WTC11 (cell line): Measurements from ENCODE around the gene DHRS7B. TPM values are rescaled to one million over a fixed set of nuclear protein-coding genes. Genes with fewer than 3 reads are reported as not detected.
A peak's percentile ranks its signal among the peaks of the same experiment; 100 is the strongest.
"Not testable (repeated sequence)": the region's sequence is repeated elsewhere in the genome, so short reads cannot be mapped to it uniquely, and the experiment has no call there.

Experiments
- ATAC-seq: fragments of 200-7000 bp; cut with Tn5 transposase; 2 replicates; pipeline ENCODE4 v1.10.0; 2021; ENCODE audit warnings: mild to moderate bottlenecking, moderate library complexity
- CTCF ChIA-PET: fragments of 300-600 bp; sonication (Branson Sonifier 250); formaldehyde crosslinking; loops from one replicate; lab custom pipeline; 2021; ENCODE audit warnings: antibody characterized with exemption; lab: Charles Lee
- POLR2A ChIA-PET: fragments of 350-600 bp; sonication (Branson Sonifier 250); formaldehyde crosslinking; loops from one replicate; lab custom pipeline; 2021; ENCODE audit warnings: antibody characterized with exemption; lab: Charles Lee
- DNase-seq: peaks from one replicate; pipeline ENCODE4 v3.0.0; 2021; ENCODE audit warnings: low spot score
- H3K27ac Mint-ChIP-seq: 2 replicates; pipeline ENCODE4 v1.8.0; 2021; ENCODE audit warnings: mixed read lengths
- H3K27me3 Mint-ChIP-seq: 2 replicates; pipeline ENCODE4 v1.8.0; 2021; ENCODE audit warnings: low read depth, mild to moderate bottlenecking, moderate library complexity, mixed read lengths
- H3K36me3 Mint-ChIP-seq: 2 replicates; pipeline ENCODE4 v1.8.0; 2021; ENCODE audit warnings: mixed read lengths
- H3K4me1 Mint-ChIP-seq: 2 replicates; pipeline ENCODE4 v1.8.0; 2022; ENCODE audit warnings: mixed read lengths
- H3K4me3 Mint-ChIP-seq: 2 replicates; pipeline ENCODE4 v1.8.0; 2021; ENCODE audit warnings: mild to moderate bottlenecking, moderate library complexity, mixed read lengths
- H3K9me3 Mint-ChIP-seq: 2 replicates; pipeline ENCODE4 v1.8.0; 2021; ENCODE audit warnings: mixed read lengths
- ARID4B ChIP-seq: sonication (generic); formaldehyde crosslinking; IDR thresholded peaks from 2 replicates; pipeline ENCODE4 v1.8.0; 2023; ENCODE audit warnings: missing genetic modification reagents, mild to moderate bottlenecking, borderline replicate concordance
- CBFB ChIP-seq: sonication (generic); formaldehyde crosslinking; IDR thresholded peaks from 2 replicates; pipeline ENCODE4 v1.8.1; 2022; ENCODE audit warnings: mild to moderate bottlenecking, low read depth, missing genetic modification reagents
- CREM ChIP-seq: sonication (generic); formaldehyde crosslinking; IDR thresholded peaks from 2 replicates; pipeline ENCODE4 v1.8.1; 2022; ENCODE audit warnings: mild to moderate bottlenecking, missing genetic modification reagents, moderate library complexity
- ESRRA ChIP-seq: sonication (generic); formaldehyde crosslinking; IDR thresholded peaks from 2 replicates; pipeline ENCODE4 v1.8.1; 2022; ENCODE audit warnings: mild to moderate bottlenecking, missing genetic modification reagents, borderline replicate concordance
- GABPB1 ChIP-seq: sonication (generic); formaldehyde crosslinking; IDR thresholded peaks from 2 replicates; pipeline ENCODE4 v1.8.1; 2023; ENCODE audit warnings: mild to moderate bottlenecking, missing genetic modification reagents
- KAT7 ChIP-seq: sonication (generic); formaldehyde crosslinking; IDR thresholded peaks from 2 replicates; pipeline ENCODE4 v1.8.1; 2023; ENCODE audit warnings: missing genetic modification reagents, mild to moderate bottlenecking, borderline replicate concordance
- NFYB ChIP-seq: sonication (generic); formaldehyde crosslinking; conservative IDR thresholded peaks from 2 replicates; pipeline ENCODE4 v1.8.0; 2022; ENCODE audit warnings: low read depth, missing genetic modification reagents
- PREB ChIP-seq: sonication (generic); formaldehyde crosslinking; IDR thresholded peaks from 2 replicates; pipeline ENCODE4 v1.8.1; 2022; ENCODE audit warnings: mild to moderate bottlenecking, missing genetic modification reagents, moderate library complexity, borderline replicate concordance
- STAT6 ChIP-seq: sonication (generic); formaldehyde crosslinking; conservative IDR thresholded peaks from 2 replicates; pipeline ENCODE4 v1.8.1; 2023; ENCODE audit warnings: mild to moderate bottlenecking, low read depth, missing genetic modification reagents, moderate library complexity
- TCF7 ChIP-seq: sonication (generic); formaldehyde crosslinking; IDR thresholded peaks from 2 replicates; pipeline ENCODE4 v1.8.0; 2022; ENCODE audit warnings: mild to moderate bottlenecking, low read depth, missing genetic modification reagents, moderate library complexity
- total RNA-seq: library from RNA; stranded (reverse); gene quantifications from 3 replicates; pipeline ENCODE4 v1.2.3, GENCODE V29; 2021
- TF ChIP-seq, protein P1 (sequence below): fragments of 250-450 bp; sonication (Bioruptor Pico); IDR thresholded peaks from 2 replicates; pipeline ENCODE4 v1.9.0; 2021; ENCODE audit warnings: mild to moderate bottlenecking
- TF ChIP-seq, protein P2 (sequence below): fragments of 250-450 bp; sonication (Bioruptor Pico); IDR thresholded peaks from 2 replicates; pipeline ENCODE4 v2.1.2; 2022; ENCODE audit warnings: mild to moderate bottlenecking, moderate library complexity

Gene DHRS7B
- total RNA-seq, 1 experiment from 2014 or later: 15.6 TPM

DNA sequence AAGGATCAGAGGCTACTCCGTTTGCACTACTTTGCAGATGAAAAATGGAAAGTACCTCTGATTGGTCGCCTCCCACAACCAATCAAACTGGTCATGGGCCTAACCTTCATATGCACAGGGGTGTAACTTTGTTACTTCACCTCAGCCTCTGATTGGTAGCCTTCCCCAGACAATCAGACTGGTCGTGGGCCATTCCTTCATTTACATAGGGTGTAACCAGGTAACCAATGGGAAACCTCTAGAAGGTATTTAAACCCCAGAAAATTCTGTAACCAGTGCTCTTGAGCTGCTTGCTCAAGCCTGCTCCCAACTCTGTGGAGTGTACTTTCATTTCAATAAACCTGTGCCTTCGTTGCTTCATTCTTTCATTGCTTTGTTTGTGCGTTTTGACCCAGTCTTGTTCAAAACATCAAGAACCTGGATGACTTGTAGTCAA lies 44.7 kb upstream of the DHRS7B start:
- no peak for DNase-seq
- H3K4me1 Mint-ChIP-seq: peaks cover 24% of the 10 kb centered on the region
- peaks cover 21% of the 10 kb centered on the region for H3K36me3 Mint-ChIP-seq
- no peak overlapping the region for H3K27ac Mint-ChIP-seq
- CTCF ChIA-PET: no interaction called here
- H3K9me3 Mint-ChIP-seq: peaks cover 34% of the 10 kb centered on the region
- POLR2A ChIA-PET: no interaction called here
- no peak overlapping the region for H3K4me3 Mint-ChIP-seq
- TF ChIP-seq CBFB (CRISPR knock-in tag): no peak
- TF ChIP-seq, all 79 proteins: peak for 0
- H3K27me3 Mint-ChIP-seq: no peaks in the 10 kb centered on the region; the same call in 1 of the 2 replicates
- no peak for ATAC-seq

- TF ChIP-seq NFYB (CRISPR knock-in tag): peak; percentile 53
- H3K4me1 Mint-ChIP-seq, POLR2A ChIA-PET, H3K4me3 Mint-ChIP-seq, DNase-seq, ATAC-seq, H3K27me3 Mint-ChIP-seq, H3K27ac Mint-ChIP-seq: not testable (repeated sequence)
- CTCF ChIA-PET: interaction anchor here (0.6 to 1.0 kb wide), 4 partner anchors 14 to 191 kb away, joined by 3 to 4 read pairs (median 3); partner anchors contain the start of gene USP22
- Mint-ChIP-seq H3K36me3 (peaks cover 19% of the 10 kb centered on the region), H3K9me3 (peaks cover 28% of the 10 kb centered on the region)
Measured at GRCh38 chr17:21085280-21085679, 41.5 kb upstream of the DHRS7B start.

- POLR2A ChIA-PET: interaction anchor here (0.7 kb wide), 1 partner anchor 402 kb away, joined by 3 read pairs; no protein-coding TSS in a partner anchor
- ATAC-seq (peak; percentile 65; the same call in 1 of the 2 replicates), DNase-seq (no peak)
- CTCF ChIA-PET: interaction anchor here (0.8 to 1.4 kb wide), 4 partner anchors 14 to 93 kb away, joined by 3 to 6 read pairs (median 4); partner anchors contain the start of gene USP22
- H3K27me3 Mint-ChIP-seq: no peaks in the 10 kb centered on the region; the same call in 1 of the 2 replicates
- H3K9me3 Mint-ChIP-seq: peaks cover 27% of the 10 kb centered on the region
- no peak overlapping the region for H3K27ac Mint-ChIP-seq
- no peak overlapping the region for H3K4me3 Mint-ChIP-seq
- peaks cover 19% of the 10 kb centered on the region for H3K36me3 Mint-ChIP-seq
- no peak for TF ChIP-seq CREM (CRISPR knock-in tag)
- TF ChIP-seq TCF7 (CRISPR knock-in tag): no peak
- TF ChIP-seq, protein P1, sequence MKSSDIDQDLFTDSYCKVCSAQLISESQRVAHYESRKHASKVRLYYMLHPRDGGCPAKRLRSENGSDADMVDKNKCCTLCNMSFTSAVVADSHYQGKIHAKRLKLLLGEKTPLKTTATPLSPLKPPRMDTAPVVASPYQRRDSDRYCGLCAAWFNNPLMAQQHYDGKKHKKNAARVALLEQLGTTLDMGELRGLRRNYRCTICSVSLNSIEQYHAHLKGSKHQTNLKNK (CRISPR knock-in tag): no peak
- TF ChIP-seq ARID4B (CRISPR knock-in tag): no peak
- TF ChIP-seq, protein P2, sequence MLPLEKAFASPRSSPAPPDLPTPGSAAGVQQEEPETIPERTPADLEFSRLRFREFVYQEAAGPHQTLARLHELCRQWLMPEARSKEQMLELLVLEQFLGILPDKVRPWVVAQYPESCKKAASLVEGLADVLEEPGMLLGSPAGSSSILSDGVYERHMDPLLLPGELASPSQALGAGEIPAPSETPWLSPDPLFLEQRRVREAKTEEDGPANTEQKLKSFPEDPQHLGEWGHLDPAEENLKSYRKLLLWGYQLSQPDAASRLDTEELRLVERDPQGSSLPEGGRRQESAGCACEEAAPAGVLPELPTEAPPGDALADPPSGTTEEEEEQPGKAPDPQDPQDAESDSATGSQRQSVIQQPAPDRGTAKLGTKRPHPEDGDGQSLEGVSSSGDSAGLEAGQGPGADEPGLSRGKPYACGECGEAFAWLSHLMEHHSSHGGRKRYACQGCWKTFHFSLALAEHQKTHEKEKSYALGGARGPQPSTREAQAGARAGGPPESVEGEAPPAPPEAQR (CRISPR knock-in tag): no peak
- TF ChIP-seq STAT6 (CRISPR knock-in tag): no peak
- no peak for TF ChIP-seq ESRRA (CRISPR knock-in tag)
- no peak for TF ChIP-seq KAT7
- no peak for TF ChIP-seq GABPB1 (CRISPR knock-in tag)
- TF ChIP-seq PREB: no peak
- H3K4me1 Mint-ChIP-seq: peaks cover 9% of the 10 kb centered on the region
Measured at GRCh38 chr17:21085707-21086106, 41.1 kb upstream of the DHRS7B start.
